HepG2 (cell line): ENCODE data around the gene ELFN1. TPM values are rescaled to one million over a fixed set of nuclear protein-coding genes. Genes with fewer than 3 reads are reported as not detected.

ENCODE experiments used
- ATAC-seq: fragments of 200-7000 bp; cut with Tn5 transposase; 3 replicates; pipeline ENCODE4 v1.9.1; 2020; ENCODE audit warnings: mild to moderate bottlenecking, moderate library complexity
- BruUV-seq: library from RNA; stranded (reverse); fragments of 400-500 nt; replicated peaks from 2 replicates; lab custom pipeline; 2021; lab: Mats Ljungman, UMichigan
- CTCF ChIA-PET: fragments of 300-600 bp; formaldehyde crosslinking; extraction: SDS; loops from one replicate; lab custom pipeline; 2021; ENCODE audit warnings: low total read pairs, inconsistent platforms, low intra/inter-chr PET ratio; lab: Yijun Ruan, JAX
- POLR2A ChIA-PET: fragments of 350-600 bp; sonication (Branson Sonifier 250); formaldehyde crosslinking; loops from one replicate; lab custom pipeline; 2020; ENCODE audit warnings: antibody characterized with exemption, inconsistent platforms; lab: Yijun Ruan, JAX
- DNase-seq: peaks from one replicate; pipeline ENCODE4 v3.0.0-alpha.2; 2015; ENCODE audit warnings: low spot score
- FAIRE-seq: peaks from 3 replicates; lab custom pipeline; 2011; peaks lifted over from hg19 to GRCh38; lab: Jason Lieb, UNC
- H2AFZ ChIP-seq: one replicate; pipeline ENCODE4 v1.6.1; 2011; ENCODE audit warnings: low read length, inconsistent platforms
- H3K27ac ChIP-seq: fragments of 300-600 bp; 3 replicates; pipeline ENCODE4 v1.8.0; 2011; ENCODE audit warnings: mixed run types, mild to moderate bottlenecking, mixed read lengths, low read length, inconsistent platforms; ENCODE audit not compliant: insufficient read depth; ENCODE audit errors: extremely low read length
- H3K27me3 ChIP-seq, 2 experiments: fragments of 200-600 bp in 1 of 2; 2 replicates in 1 of 2; 3 replicates in 1 of 2; pipeline versions ENCODE4 v1.6.0 to v1.8.0; 2011; ENCODE audit warnings: low read length in 2 of 2, mild to moderate bottlenecking in 2 of 2, moderate library complexity in 2 of 2, inconsistent platforms in 1 of 2; ENCODE audit not compliant: insufficient read depth in 2 of 2, control insufficient read depth in 1 of 2
- H3K36me3 ChIP-seq, 2 experiments: fragments of 200-600 bp in 1 of 2; replicated peaks in 1 of 2; 2 replicates in 1 of 2; 3 replicates in 1 of 2; pipeline versions ENCODE4 v1.5.1 to v1.8.0; 2011; ENCODE audit warnings: low read length in 2 of 2, inconsistent platforms in 1 of 2; ENCODE audit not compliant: insufficient read depth in 2 of 2, control insufficient read depth in 1 of 2
- H3K4me1 ChIP-seq: 2 replicates; pipeline ENCODE4 v1.5.1; 2012; ENCODE audit warnings: low read length, inconsistent platforms; ENCODE audit not compliant: insufficient read depth
- H3K4me2 ChIP-seq: 2 replicates; pipeline ENCODE4 v1.6.0; 2011; ENCODE audit warnings: low read depth, low read length, inconsistent platforms
- H3K4me3 ChIP-seq, 3 experiments: fragments of 200-600 bp in 1 of 3; sonication (generic), shearing (Covaris generic) in 1 of 3; replicated peaks in 1 of 3; 2 replicates each; pipeline ENCODE4 v1.5.1; 2011 to 2016; ENCODE audit warnings: low read length in 3 of 3, inconsistent platforms in 2 of 3, low read depth in 2 of 3, mild to moderate bottlenecking in 2 of 3, control low read depth in 1 of 3, mixed read lengths in 1 of 3; ENCODE audit not compliant: insufficient read depth in 1 of 3
- H3K79me2 ChIP-seq: one replicate; pipeline ENCODE4 v1.6.1; 2011; ENCODE audit warnings: low read length, inconsistent platforms; ENCODE audit not compliant: insufficient read depth
- H3K9ac ChIP-seq: 2 replicates; pipeline ENCODE4 v1.6.0; 2011; ENCODE audit warnings: mild to moderate bottlenecking, low read depth, low read length, inconsistent platforms; ENCODE audit not compliant: insufficient read depth
- H3K9me3 ChIP-seq: 2 replicates; pipeline ENCODE4 v1.5.1; 2012; ENCODE audit warnings: mild to moderate bottlenecking, low read length
- H4K20me1 ChIP-seq: 2 replicates; pipeline ENCODE4 v1.6.0; 2011; ENCODE audit warnings: inconsistent platforms, mild to moderate bottlenecking, low read length, moderate library complexity; ENCODE audit not compliant: insufficient read depth
- AGO2 ChIP-seq: fragments of 200-400 bp; formaldehyde crosslinking; optimal IDR thresholded peaks from 2 replicates; pipeline ENCODE3; 2017; ENCODE audit warnings: mild to moderate bottlenecking, low read depth, low read length, moderate library complexity
- CHCHD3 ChIP-seq: sonication (generic); formaldehyde crosslinking; IDR thresholded peaks from 2 replicates; pipeline ENCODE4 v1.8.0; 2022; ENCODE audit warnings: mild to moderate bottlenecking, missing genetic modification reagents, moderate library complexity
- FOSL1 ChIP-seq: sonication (generic); formaldehyde crosslinking; IDR thresholded peaks from 2 replicates; pipeline ENCODE4 v1.9.0; 2021; ENCODE audit warnings: missing genetic modification reagents, borderline replicate concordance
- KLF16 ChIP-seq, 2 experiments: sonication (generic) in 1 of 2; formaldehyde crosslinking in 1 of 2; IDR thresholded peaks; 2 replicates each; pipeline versions ENCODE4 v1.6.1 to v1.8.0; 2016 to 2023; ENCODE audit warnings: missing genetic modification reagents in 2 of 2, missing compliant biosample characterization in 1 of 2
- LCORL ChIP-seq, 2 experiments: fragments of 450-650 bp in 1 of 2; sonication (generic) in 1 of 2; formaldehyde crosslinking in 1 of 2; IDR thresholded peaks; 2 replicates each; pipeline versions ENCODE4 v1.5.0 to v1.6.1; 2017 to 2020; ENCODE audit warnings: antibody characterized with exemption in 1 of 2, missing genetic modification reagents in 1 of 2
- NCOA5 ChIP-seq: sonication (generic); formaldehyde crosslinking; IDR thresholded peaks from 2 replicates; pipeline ENCODE4 v1.4.0; 2020; ENCODE audit warnings: missing genetic modification reagents
- NFE2L2 ChIP-seq: fragments of 150-350 bp; IDR thresholded peaks from 2 replicates; pipeline ENCODE4 v1.6.1; 2014; ENCODE audit warnings: low read length
- RFXAP ChIP-seq: sonication (generic); formaldehyde crosslinking; IDR thresholded peaks from 2 replicates; pipeline ENCODE4 v1.4.0; 2020; ENCODE audit warnings: missing genetic modification reagents, borderline replicate concordance
- ZC3H4 ChIP-seq: sonication (generic); formaldehyde crosslinking; IDR thresholded peaks from 2 replicates; pipeline ENCODE4 v1.4.0; 2020; ENCODE audit warnings: missing genetic modification reagents, borderline replicate concordance
- ZNF10 ChIP-seq: sonication (generic); formaldehyde crosslinking; IDR thresholded peaks from 2 replicates; pipeline ENCODE4 v1.4.0; 2020; ENCODE audit warnings: mild to moderate bottlenecking, low read depth, missing genetic modification reagents, borderline replicate concordance
- ZNF468 ChIP-seq: sonication (generic); formaldehyde crosslinking; IDR thresholded peaks from 2 replicates; pipeline ENCODE4 v1.8.0; 2022; ENCODE audit warnings: mild to moderate bottlenecking, moderate library complexity, missing genetic modification reagents
- ZNF564 ChIP-seq: sonication (generic); formaldehyde crosslinking; IDR thresholded peaks from 2 replicates; pipeline ENCODE4 v1.8.1; 2023; ENCODE audit warnings: mild to moderate bottlenecking, missing genetic modification reagents
- WGBS: methylation state at CpG from one replicate; pipeline ENCODE4 v1.1.6; 2017; ENCODE audit warnings: low lambda C conversion rate; 5-methylcytosine and 5-hydroxymethylcytosine counted together
- in situ Hi-C: cut with HindIII; loops from 2 replicates; pipeline ENCODE4 v1.10.0; 2017; ENCODE audit warnings: low pct_unique_long_range_greater_than_20kb; ENCODE audit not compliant: extremely low pct_ligation_motif_present
- intact Hi-C: fragments of 100-400 bp; cut with micrococcal nuclease; formaldehyde crosslinking; loops from one replicate; pipeline ENCODE4 v1.10.0; 2022; ENCODE audit not compliant: unreplicated experiment
- polyA plus RNA-seq, 8 experiments: library from polyadenylated mRNA; depleted of rRNA in 3 of 8; stranded (reverse) in 7 of 8; unstranded in 1 of 8; fragments of >200 nt; fragmentation: Illumina TruSeq in 4 of 8; extraction: Trizol in 4 of 8; gene quantifications; 2 replicates each; pipeline versions ENCODE4 v1.2.1 to v1.2.3, GENCODE V29; 2011 to 2016; ENCODE audit warnings: low read depth in 4 of 8, missing spikeins in 1 of 8, mixed read lengths in 1 of 8; ENCODE audit not compliant: insufficient read depth in 1 of 8
- total RNA-seq, 5 experiments: library from RNA; depleted of rRNA; stranded (reverse); fragments of >200 nt; fragmentation: Illumina TruSeq; extraction: Trizol; gene quantifications; 2 replicates each; pipeline ENCODE4 v1.2.3, GENCODE V29; 2016; ENCODE audit warnings: low read depth in 1 of 5
- TF ChIP-seq, protein P1 (sequence below): sonication (generic); formaldehyde crosslinking; IDR thresholded peaks from 2 replicates; pipeline ENCODE4 v1.9.0; 2022; ENCODE audit warnings: low read depth, missing genetic modification reagents

Gene ELFN1
- total and polyA plus RNA-seq, 2 of the 13 experiments (the other 11 are each of a cell fraction or from before 2014, with no cell fraction given), result 0.13 to 0.18 TPM

DNA sequence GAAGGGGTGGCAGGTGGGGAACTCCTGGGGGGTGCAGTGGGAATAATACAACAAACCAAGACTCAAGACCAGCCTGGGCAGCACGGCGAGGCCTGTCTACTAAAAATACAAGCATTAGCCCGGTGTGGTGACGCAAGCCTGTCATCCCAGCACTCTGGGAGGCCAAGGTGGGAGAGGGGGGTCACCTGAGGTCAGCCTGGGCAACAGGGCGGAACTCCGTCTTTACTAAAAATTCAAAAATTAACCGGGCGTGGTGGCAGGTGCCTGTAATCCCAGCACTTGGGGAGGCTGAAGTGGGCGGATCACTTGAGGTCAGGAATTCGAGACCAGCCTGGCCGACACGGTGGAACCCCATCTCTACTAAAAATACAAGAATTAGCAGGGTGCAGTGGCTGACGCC, 48.4 kb upstream of the ELFN1 start:
- no peak for FAIRE-seq
- no peak overlapping the region for H2AFZ ChIP-seq
- peaks cover 1 to 21% of the 10 kb centered on the region in 2 experiments; a peak in 4 of 5 replicates for H3K27me3 ChIP-seq
- H3K4me3 ChIP-seq, result no peak overlapping the region
- in situ Hi-C loops (no loop called here), intact Hi-C loops (no loop called here)
- no peak for TF ChIP-seq FOSL1 (CRISPR knock-in tag)
- no peak for TF ChIP-seq NFE2L2
- TF ChIP-seq, protein P1, sequence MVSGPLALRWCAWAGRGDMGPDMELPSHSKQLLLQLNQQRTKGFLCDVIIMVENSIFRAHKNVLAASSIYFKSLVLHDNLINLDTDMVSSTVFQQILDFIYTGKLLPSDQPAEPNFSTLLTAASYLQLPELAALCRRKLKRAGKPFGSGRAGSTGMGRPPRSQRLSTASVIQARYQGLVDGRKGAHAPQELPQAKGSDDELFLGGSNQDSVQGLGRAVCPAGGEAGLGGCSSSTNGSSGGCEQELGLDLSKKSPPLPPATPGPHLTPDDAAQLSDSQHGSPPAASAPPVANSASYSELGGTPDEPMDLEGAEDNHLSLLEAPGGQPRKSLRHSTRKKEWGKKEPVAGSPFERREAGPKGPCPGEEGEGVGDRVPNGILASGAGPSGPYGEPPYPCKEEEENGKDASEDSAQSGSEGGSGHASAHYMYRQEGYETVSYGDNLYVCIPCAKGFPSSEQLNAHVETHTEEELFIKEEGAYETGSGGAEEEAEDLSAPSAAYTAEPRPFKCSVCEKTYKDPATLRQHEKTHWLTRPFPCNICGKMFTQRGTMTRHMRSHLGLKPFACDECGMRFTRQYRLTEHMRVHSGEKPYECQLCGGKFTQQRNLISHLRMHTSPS (CRISPR knock-in tag), result no peak
- no peak for TF ChIP-seq ZNF10 (CRISPR knock-in tag)
- no peak for TF ChIP-seq ZC3H4
- TF ChIP-seq RFXAP (CRISPR knock-in tag), result no peak
- TF ChIP-seq AGO2, result no peak
- no peak for TF ChIP-seq ZNF468 (CRISPR knock-in tag)
- no peak for TF ChIP-seq LCORL (IDR thresholded peaks at IDR 0.05)
- TF ChIP-seq LCORL (CRISPR knock-in tag; IDR thresholded peaks at IDR 0.05), result no peak
- TF ChIP-seq NCOA5 (CRISPR knock-in tag), result no peak
- no peak for TF ChIP-seq KLF16 (CRISPR knock-in tag; IDR thresholded peaks at IDR 0.05)
- TF ChIP-seq ZNF564, result no peak
- no peak for TF ChIP-seq CHCHD3 (CRISPR knock-in tag)
- H3K9me3 ChIP-seq, result no peaks in the 10 kb centered on the region
- no TSS peak for BruUV-seq
- CTCF ChIA-PET, result no interaction called here
- no peaks in the 10 kb centered on the region for H3K79me2 ChIP-seq
- H3K27ac ChIP-seq, result no peak overlapping the region
- no peak overlapping the region for H3K9ac ChIP-seq
- POLR2A ChIA-PET, result no interaction called here
- no peaks in the 10 kb centered on the region for H4K20me1 ChIP-seq
- H3K4me1 ChIP-seq, result no peaks in the 10 kb centered on the region
- H3K4me2 ChIP-seq, result no peak overlapping the region
- 56% methylated on average over 11 of the region's 13 CpGs for WGBS
- no peak for DNase-seq
- no peaks in the 10 kb centered on the region for H3K36me3 ChIP-seq
- no peak for ATAC-seq
